T47D (cell line): ENCODE data around the gene ADGRL4.
"Not testable (repeated sequence)": the region's sequence is repeated elsewhere in the genome, so short reads cannot be mapped to it uniquely, and the experiment has no call there.

ENCODE experiments used
- DNase-seq, 2 experiments: peaks; one replicate each; pipeline versions ENCODE4 v3.0.0 to v3.0.0-alpha.2; 2011 to 2012; ENCODE audit warnings: low read depth in 1 of 2, low spot score in 1 of 2
- JUND ChIP-seq: IDR thresholded peaks from 2 replicates; pipeline ENCODE4 v1.6.1; 2012; ENCODE audit warnings: low read depth
- in situ Hi-C: cut with HindIII; loops from 2 replicates; pipeline ENCODE4 v1.10.0; 2016; ENCODE audit warnings: low sequenced_read_pairs, low pct_unique_long_range_greater_than_20kb

ADGRL4 gene

GRCh38 chr1:79004916-79005315 lies 1.6 kb downstream of the ADGRL4 start:
- no peak for TF ChIP-seq JUND
- in situ Hi-C loops: no loop called here
- DNase-seq: no peak

- no peak for DNase-seq
- TF ChIP-seq JUND: no peak
- in situ Hi-C loops: no loop called here
Observed at GRCh38 chr1:78996791-78997190, 9.7 kb downstream of the ADGRL4 start.

GRCh38 chr1:78987042-78987441 lies 19.5 kb downstream of the ADGRL4 start:
- DNase-seq: no peak
- no peak for TF ChIP-seq JUND
- in situ Hi-C loops: no loop called here

- in situ Hi-C loops: no loop called here
- DNase-seq: no peak
Observed at GRCh38 chr1:78980511-78980910, 26.0 kb downstream of the ADGRL4 start.

GRCh38 chr1:78972723-78973122 lies 33.8 kb downstream of the ADGRL4 start:
- in situ Hi-C loops: no loop called here
- no peak for TF ChIP-seq JUND
- peak in 1 of 2 experiments; percentile 10 for DNase-seq

More at GRCh38 chr1:78980511-78980910, 26.0 kb downstream of the ADGRL4 start:
- no peak for TF ChIP-seq JUND

- DNase-seq, in situ Hi-C loops: not testable (repeated sequence)
Observed at GRCh38 chr1:78967091-78967490, 39.4 kb downstream of the ADGRL4 start.

- DNase-seq: no peak
- no peak for TF ChIP-seq JUND
- in situ Hi-C loops: no loop called here
Observed at GRCh38 chr1:78958711-78959110, 47.8 kb downstream of the ADGRL4 start.

GRCh38 chr1:78950826-78951225 lies 55.7 kb downstream of the ADGRL4 start:
- DNase-seq: no peak
- in situ Hi-C loops: no loop called here
- TF ChIP-seq JUND: no peak

GRCh38 chr1:78949227-78949626 lies 57.3 kb downstream of the ADGRL4 start:
- no peak for TF ChIP-seq JUND
- in situ Hi-C loops: no loop called here
- DNase-seq: no peak

- in situ Hi-C loops: no loop called here
- TF ChIP-seq JUND: no peak
- DNase-seq: no peak
Observed at GRCh38 chr1:78919150-78919549, 87.4 kb downstream of the ADGRL4 start.

GRCh38 chr1:78918157-78918556 lies 88.4 kb downstream of the ADGRL4 start:
- no peak for DNase-seq
- in situ Hi-C loops: no loop called here
- TF ChIP-seq JUND: no peak

- no peak for TF ChIP-seq JUND
- DNase-seq: no peak
- in situ Hi-C loops: no loop called here
Observed at GRCh38 chr1:78916986-78917385, 89.5 kb downstream of the ADGRL4 start.

GRCh38 chr1:78913950-78914349 lies 92.6 kb downstream of the ADGRL4 start:
- no peak for TF ChIP-seq JUND
- in situ Hi-C loops: no loop called here
- no peak for DNase-seq
